Psoas muscle (tissue), 8 donors: ENCODE results near the gene SLC45A1. TPM values are rescaled to one million over a fixed set of nuclear protein-coding genes. Genes with fewer than 3 reads are reported as not detected.
A peak's percentile ranks its signal among the peaks of the same experiment; 100 is the strongest.

Experiments
- ATAC-seq, 4 donors: fragments of 200-7000 bp; cut with Tn5 transposase; one replicate each; pipeline ENCODE4 v1.9.1; 2020; ENCODE audit warnings: moderate library complexity in 3 of 4, mild to moderate bottlenecking in 2 of 4
- DNase-seq, 2 donors: peaks; one replicate each; pipeline ENCODE4 v3.0.0-alpha.2; 2020
- H3K27ac ChIP-seq: fragments of 200-600 bp; one replicate; pipeline ENCODE4 v1.8.0; 2022
- H3K27me3 ChIP-seq, 3 donors: fragments of 200-600 bp in 1 of 3; one replicate each; pipeline versions ENCODE4 v1.6.1 to v1.8.0; 2013 to 2022; ENCODE audit warnings: low read length in 2 of 3, mild to moderate bottlenecking in 2 of 3, moderate library complexity in 1 of 3; ENCODE audit not compliant: insufficient read depth in 3 of 3
- H3K36me3 ChIP-seq, 2 donors: fragments of 200-600 bp in 1 of 2; one replicate each; pipeline versions ENCODE4 v1.6.1 to v1.8.0; 2013 to 2022; ENCODE audit warnings: low read depth in 1 of 2, mild to moderate bottlenecking in 1 of 2, moderate library complexity in 1 of 2; ENCODE audit not compliant: insufficient read depth in 1 of 2
- H3K4me1 ChIP-seq: fragments of 200-600 bp; one replicate; pipeline ENCODE4 v1.8.0; 2022
- H3K4me3 ChIP-seq: fragments of 200-600 bp; one replicate; pipeline ENCODE4 v1.8.0; 2022; ENCODE audit warnings: mild to moderate bottlenecking
- H3K9me3 ChIP-seq: fragments of 200-600 bp; one replicate; pipeline ENCODE4 v1.8.0; 2022
- WGBS, 3 donors: extraction: QIAGEN DNeasy Blood & Tissue Kit; methylation state at CpG; one replicate each; pipeline versions ENCODE4 v1.1.6 to v1.1.7; 2013; 5-methylcytosine and 5-hydroxymethylcytosine counted together
- intact Hi-C, 2 donors: fragments of 100-400 bp; cut with DNase I; formaldehyde crosslinking; loops; one replicate each; pipeline versions ENCODE4 v1.11.0 to v1.14.2; 2022
- polyA plus RNA-seq, 3 donors: library from polyadenylated mRNA; stranded (reverse); fragments of 200-250 nt; gene quantifications; one replicate each; pipeline ENCODE4 v1.2.3, GENCODE V29; 2013
- total RNA-seq, 4 donors: library from RNA; stranded (reverse); fragmentation: NEBNext Ultra II Directional in 2 of 4; extraction: Animal tissue kit (Norgen Biotek cat#: 25700) in 2 of 4; gene quantifications; one replicate each; pipeline versions ENCODE4 v1.2.1 to v1.2.4, GENCODE V29; 2021 to 2023
- TF ChIP-seq, protein P1 (sequence below): fragments of 200-600 bp; IDR thresholded peaks from one replicate; pipeline ENCODE4 v1.8.0; 2022; ENCODE audit warnings: antibody characterized with exemption
- donor health status: healthy with polysubstance abuse.
- donor health status: DM: no; HTN: no; CAD: no; lungs with moderate emphysema.
- donor health status: Bipolar disorder and iron deficiency.
- donor health status: healthy.
- donor health status: DM: yes; HTN: yes; CAD: no.
- donor health status: DM: no; HTN: no; CAD: no.
- donor health status: DM: no; HTN: no; CAD: no.
- donor health status: DM: yes; HTN: yes; CAD: no.

SLC45A1 gene
- total and polyA plus RNA-seq, 7 donors, result 0.44 to 1.4 (median 0.94) TPM

- DNase-seq (no peak), ATAC-seq (peak; percentile 21 to 34 (median 28))
- Histone ChIP-seq H3K9me3 (no peaks in the 10 kb centered on the region), H3K36me3 (no peaks in the 10 kb centered on the region), H3K4me1 (peaks cover 96% of the 10 kb centered on the region), H3K4me3 (no peak overlapping the region), H3K27me3 (no peaks in the 10 kb centered on the region), H3K27ac (peak overlapping the region; percentile 87)
- WGBS, 3 donors, result 52 to 81% (median 59%) methylated on average over 2 of the region's 2 CpGs
- intact Hi-C loops, result loop anchor here (2.0 to 5.0 kb wide), 2 partner anchors 47 to 48 kb away; no protein-coding TSS in a partner anchor
- TF ChIP-seq, protein P1, sequence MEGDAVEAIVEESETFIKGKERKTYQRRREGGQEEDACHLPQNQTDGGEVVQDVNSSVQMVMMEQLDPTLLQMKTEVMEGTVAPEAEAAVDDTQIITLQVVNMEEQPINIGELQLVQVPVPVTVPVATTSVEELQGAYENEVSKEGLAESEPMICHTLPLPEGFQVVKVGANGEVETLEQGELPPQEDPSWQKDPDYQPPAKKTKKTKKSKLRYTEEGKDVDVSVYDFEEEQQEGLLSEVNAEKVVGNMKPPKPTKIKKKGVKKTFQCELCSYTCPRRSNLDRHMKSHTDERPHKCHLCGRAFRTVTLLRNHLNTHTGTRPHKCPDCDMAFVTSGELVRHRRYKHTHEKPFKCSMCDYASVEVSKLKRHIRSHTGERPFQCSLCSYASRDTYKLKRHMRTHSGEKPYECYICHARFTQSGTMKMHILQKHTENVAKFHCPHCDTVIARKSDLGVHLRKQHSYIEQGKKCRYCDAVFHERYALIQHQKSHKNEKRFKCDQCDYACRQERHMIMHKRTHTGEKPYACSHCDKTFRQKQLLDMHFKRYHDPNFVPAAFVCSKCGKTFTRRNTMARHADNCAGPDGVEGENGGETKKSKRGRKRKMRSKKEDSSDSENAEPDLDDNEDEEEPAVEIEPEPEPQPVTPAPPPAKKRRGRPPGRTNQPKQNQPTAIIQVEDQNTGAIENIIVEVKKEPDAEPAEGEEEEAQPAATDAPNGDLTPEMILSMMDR, result peak; percentile 52
These were observed 56.9 kb downstream of the SLC45A1 start for GRCh38 chr1:8374812-8375211.

DNA sequence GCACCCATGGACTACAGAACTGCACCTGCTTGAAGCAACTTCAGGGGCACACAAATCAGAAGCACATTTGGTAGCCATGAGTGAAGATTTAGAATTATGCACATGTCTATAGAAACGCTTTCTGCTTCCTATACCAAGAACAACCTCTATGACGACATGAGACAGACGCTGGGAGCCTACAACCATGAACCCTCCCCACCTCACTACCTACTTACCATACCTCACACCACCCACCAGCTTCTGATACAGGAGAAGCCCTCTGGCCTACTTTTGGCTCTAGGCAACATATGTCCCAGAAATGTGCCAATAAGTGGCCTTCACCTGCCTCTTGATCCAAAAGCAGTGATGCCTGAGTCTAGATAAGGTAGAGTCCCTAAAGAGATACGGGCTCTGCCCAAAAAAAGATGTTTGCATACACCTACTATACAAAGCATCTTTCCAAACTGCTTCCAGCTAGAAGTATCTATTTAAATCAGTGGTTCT, 58.5 kb downstream of the SLC45A1 start:
- H3K27ac ChIP-seq, result peak overlapping the region; percentile 86
- 71 to 78% (median 74%) methylated on average over 4 of the region's 4 CpGs for WGBS, 3 donors
- H3K36me3 ChIP-seq, result no peaks in the 10 kb centered on the region
- no peaks in the 10 kb centered on the region for H3K9me3 ChIP-seq
- DNase-seq, result no peak
- intact Hi-C loops, result no loop called here
- no peaks in the 10 kb centered on the region for H3K27me3 ChIP-seq
- no peak overlapping the region for H3K4me3 ChIP-seq
- peaks cover 96% of the 10 kb centered on the region for H3K4me1 ChIP-seq
- TF ChIP-seq, protein P1, result no peak
- no peak for ATAC-seq

DNA sequence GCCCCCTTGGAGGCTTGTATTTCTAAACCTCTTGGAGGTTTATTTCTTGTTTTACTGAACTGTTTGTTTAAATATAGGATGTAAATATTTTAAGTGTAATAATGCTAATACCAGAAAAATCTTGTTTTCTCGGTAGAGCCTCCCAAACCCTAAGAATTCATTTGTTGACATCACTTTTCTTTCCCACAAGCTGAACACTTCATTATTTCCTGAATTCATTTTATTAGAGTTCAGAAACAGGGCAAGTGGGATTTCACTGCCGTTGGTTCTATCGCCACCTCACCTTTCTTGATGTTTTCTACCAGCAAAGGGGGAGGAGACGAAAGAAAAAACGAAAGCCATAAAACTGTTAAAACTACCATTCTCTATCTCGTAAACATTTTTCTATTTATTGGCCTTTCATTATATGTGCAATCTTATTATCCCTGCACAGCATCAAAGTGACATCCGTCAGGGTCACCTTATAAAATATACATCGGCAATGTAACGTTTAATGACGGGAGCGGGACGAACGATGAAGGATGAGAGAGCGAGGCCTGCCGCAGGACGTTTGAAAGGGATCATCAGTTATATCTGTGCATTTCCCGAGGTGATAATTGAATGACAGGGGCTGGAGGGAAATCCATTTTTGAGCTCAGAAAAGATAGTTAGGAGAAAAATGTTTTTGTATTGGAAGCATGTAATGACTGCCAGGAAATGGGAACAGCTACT, 59.5 kb downstream of the SLC45A1 start:
- ATAC-seq (no peak), DNase-seq (no peak)
- WGBS, 3 donors, result 75 to 84% (median 81%) methylated on average over 17 of the region's 17 CpGs
- intact Hi-C loops, result no loop called here
- H3K27ac ChIP-seq, result peak overlapping the region; percentile 86
- H3K4me1 ChIP-seq, result peaks cover 97% of the 10 kb centered on the region
- H3K36me3 ChIP-seq, result no peaks in the 10 kb centered on the region
- no peaks in the 10 kb centered on the region for H3K27me3 ChIP-seq
- TF ChIP-seq, protein P1, result no peak
- no peaks in the 10 kb centered on the region for H3K9me3 ChIP-seq
- H3K4me3 ChIP-seq, result no peak overlapping the region

DNA sequence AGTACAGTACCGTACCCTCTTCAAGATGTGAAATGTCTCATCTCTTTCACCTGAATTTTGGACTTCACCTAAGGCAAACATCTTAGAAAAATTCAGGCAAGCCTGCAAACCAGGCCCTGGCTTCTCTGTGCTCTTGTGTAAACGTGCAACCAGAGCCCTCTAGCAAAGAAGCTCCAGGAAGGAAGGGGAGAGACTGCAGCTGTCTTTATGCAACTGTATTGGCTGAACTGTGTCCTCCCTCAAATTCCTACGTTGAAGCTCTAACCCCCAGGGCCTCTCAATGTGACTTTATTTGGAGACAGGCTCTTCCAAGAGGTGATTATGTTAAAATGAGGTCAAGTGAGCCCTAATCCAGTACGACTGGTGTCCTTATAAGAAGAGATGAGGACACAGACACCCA, 60.3 kb downstream of the SLC45A1 start:
- DNase-seq (no peak), ATAC-seq (peak; percentile 51 to 63 (median 53))
- H3K4me1 ChIP-seq, result peaks cover 97% of the 10 kb centered on the region
- no peaks in the 10 kb centered on the region for H3K9me3 ChIP-seq
- 12 to 22% (median 17%) methylated on average over 4 of the region's 4 CpGs for WGBS, 3 donors
- H3K27ac ChIP-seq, result peak overlapping the region; percentile 86
- H3K4me3 ChIP-seq, result no peak overlapping the region
- no peaks in the 10 kb centered on the region for H3K27me3 ChIP-seq
- TF ChIP-seq, protein P1, result no peak
- H3K36me3 ChIP-seq, result no peaks in the 10 kb centered on the region
- intact Hi-C loops, result no loop called here
